ENCODE data around the gene ONECUT1. TPM values are rescaled to one million over a fixed set of nuclear protein-coding genes. Genes with fewer than 3 reads are reported as not detected.

The ONECUT1 gene
- polyA plus RNA-seq, 3 donors, result 0.14 to 0.47 (median 0.27) TPM

DNA sequence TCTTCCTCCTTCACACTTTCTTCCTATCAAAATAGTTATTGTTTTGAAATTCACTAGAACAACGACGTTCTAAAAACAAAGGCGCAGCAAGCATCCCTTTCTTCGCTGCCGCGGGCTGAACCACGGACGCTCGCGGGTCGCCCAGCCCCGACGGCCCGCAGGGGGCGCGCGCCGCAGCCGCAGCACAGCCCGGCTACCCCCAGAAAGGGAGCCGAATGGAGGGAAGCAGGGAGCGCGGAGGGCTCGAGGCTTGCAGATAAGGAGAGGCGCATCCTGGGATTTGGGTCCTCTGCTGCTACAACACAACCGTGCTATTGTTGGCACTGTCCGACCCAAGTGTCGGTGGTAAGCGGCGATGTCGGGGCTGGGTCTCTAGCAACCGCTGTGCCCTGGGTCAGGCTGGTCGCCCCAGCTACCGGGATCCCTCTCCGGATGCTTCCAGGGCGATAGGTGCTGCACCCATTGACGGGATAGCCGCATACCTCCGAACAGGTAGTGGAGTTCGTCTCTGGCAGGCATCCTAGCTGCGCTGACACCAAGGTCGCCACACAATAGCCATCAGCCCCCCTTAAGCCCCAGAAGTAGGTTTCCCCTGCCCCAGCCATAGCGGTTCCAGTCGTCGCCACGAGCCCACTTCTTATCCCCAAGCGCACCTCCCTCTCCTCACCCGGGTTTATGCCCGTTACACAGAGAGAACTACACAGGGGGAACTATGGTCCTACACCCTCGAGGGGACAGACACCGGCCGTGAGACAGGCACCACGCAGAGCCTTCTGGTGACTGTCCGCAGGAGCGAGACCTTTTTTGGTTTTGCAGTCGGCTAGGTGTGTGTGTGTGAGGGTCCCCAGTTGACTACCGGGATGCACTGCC, 6.0 kb downstream of the ONECUT1 start:
- DNase-seq, result no peak

DNA sequence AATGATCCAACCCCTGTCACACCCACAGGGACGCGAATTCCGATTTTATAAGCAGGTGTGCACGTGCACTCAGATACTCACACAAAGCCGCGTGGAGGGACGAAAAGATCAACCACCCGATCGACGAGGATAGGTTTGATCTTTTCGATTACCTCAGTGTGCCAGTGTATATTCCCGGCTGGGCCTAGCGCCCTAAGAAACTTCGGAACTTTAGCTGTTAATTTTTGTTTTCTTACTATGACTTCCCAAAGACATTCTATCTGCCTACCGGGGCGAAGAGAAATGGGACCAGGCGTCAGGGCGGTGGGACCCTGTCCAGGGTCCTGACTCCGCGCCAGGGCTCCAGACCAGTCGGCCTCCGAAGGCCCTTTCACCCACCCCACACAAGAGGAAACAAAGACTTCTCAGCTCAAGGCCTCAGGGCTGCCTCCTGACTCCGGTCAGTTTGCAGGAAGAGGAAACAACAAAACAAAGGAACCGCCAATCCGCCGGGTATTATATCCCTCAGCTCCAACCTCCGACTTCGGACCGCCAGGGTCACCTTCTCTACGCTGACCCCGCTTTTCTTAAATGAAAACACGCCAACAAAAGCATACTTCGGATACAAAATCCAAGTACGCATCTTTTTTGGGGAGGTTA, 6.8 kb downstream of the ONECUT1 start:
- DNase-seq, result peak; percentile 61

DNA sequence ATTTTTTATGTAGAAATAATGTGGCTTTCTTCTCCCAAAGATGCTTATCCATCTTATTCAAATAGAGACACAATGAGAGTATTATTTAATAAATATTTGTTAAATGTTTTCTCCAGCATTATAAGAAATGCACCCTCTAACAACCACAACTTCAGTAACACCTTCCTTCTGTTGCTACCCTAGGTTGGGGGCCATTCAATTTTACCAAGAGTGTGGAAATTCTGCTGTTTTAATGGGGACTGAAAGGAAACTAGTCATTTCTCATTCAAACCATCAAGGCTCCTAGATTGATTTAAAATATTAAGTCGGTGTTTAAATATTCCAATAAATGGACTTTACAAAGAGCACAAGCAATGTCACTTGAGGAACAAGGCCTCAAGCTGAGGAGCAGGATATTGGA, 7.6 kb downstream of the ONECUT1 start:
- no peak for DNase-seq

DNA sequence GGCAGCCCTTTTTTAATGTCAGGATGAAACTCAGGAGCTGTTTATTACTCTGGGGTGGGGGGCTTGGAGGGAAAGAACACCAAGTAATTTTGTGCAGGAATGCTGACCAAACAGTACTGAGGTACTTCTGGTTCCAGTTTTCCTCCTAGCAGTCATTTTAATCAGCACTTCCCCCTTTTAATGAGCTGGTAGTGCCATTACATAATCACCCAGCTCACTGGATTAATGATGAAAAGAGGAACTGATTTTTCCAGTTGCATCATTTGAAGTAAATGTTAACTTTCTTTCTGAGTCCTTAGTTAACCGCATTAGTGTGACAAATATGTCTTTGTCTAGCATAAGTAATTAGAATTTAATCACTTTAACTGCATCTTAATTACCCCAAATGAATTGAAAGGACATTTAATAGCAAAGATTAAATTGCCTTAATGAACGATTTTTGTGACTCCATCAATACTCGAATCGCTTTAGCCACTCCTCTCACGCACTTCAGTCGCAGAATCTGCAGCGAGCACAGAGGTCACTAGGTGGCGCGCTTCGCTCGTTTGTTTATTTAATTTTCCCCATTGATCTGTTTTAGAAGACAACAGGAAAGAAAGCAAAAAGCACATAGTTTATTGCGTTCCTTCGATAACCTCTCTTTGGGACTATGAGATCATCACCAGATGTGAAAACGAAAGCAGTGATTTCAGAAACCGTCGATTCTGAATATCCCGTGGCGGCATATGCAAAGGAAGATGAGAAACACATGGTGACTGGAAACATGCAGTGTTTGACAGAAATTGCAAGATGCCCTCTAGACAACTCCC, 9.8 kb downstream of the ONECUT1 start:
- DNase-seq, result no peak

DNA sequence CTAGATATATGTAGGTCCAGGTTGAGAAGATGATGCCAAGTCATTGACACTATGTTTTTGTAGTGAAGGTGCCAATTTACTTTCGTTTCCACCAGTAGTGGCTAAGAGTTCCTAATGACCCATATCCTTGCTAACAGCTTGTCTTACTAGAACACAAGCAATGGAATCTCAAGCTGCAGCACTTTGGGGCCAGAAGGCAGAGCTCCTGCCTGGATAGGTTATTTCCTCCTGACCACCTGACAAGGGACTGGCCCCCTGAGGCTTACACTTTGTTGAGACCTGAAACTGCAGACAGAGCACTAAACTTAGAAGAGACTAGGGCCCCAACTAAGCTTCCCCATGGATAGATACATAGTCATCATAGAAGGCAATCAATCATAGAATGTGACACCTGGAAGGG, 11.7 kb downstream of the ONECUT1 start:
- no peak for DNase-seq

DNA sequence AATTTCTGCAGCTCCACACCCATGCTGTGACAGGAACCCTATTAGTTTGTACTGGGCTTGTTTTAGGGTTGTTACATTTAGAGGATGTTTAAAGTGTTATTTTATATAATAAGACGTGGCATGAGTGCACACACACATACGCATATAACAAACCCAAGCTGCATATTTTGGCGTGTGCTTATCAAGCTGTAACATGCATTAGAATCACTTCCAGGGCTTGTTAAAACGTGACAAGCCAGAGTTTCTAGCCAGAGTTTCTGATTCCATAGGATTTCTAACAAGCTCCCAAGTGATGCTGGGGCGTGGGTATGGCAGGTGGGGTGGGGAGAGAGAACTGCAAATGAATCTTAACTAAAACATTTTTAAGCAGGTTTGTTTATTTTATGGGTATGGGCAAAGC, 17.4 kb downstream of the ONECUT1 start:
- DNase-seq, result no peak

DNA sequence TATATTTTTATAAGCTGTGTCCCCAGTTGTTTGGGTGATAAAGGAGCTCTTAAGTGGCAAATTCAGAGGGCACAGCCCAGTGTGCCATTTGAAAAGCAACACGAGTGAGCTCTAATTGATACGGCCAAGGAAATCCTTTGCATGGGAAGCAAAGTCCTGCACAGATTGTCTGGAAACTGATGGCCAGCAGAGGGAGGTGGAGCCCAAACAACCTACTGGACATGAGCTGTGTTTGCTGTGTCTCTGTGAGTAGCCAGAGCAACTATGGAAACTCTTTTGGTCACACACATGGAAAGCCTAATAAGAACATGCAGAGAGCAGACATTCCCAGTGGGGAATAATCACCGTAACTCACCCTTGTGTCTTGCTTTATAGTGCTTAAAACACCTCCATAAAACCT, 24.4 kb downstream of the ONECUT1 start:
- no peak for DNase-seq

DNA sequence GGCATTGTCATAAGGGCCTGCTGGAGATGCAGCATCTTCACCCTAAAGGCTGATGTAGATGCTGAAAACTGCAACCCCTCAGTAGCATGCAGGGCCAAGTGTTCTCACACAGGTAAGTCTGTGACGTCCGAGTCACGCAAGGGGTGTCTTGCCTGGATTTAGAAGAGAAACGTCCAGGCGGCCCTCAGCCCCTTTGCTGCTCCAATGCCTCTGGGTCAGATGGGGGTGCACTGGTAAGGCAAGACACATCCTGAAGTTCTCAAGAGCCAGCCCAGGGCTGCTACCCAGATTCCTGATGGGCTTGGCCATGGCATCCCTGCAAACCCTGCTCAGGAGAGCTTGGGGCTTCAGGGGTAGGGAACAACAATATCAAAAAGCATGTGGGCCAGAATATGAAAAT, 25.4 kb downstream of the ONECUT1 start:
- DNase-seq, result no peak

DNA sequence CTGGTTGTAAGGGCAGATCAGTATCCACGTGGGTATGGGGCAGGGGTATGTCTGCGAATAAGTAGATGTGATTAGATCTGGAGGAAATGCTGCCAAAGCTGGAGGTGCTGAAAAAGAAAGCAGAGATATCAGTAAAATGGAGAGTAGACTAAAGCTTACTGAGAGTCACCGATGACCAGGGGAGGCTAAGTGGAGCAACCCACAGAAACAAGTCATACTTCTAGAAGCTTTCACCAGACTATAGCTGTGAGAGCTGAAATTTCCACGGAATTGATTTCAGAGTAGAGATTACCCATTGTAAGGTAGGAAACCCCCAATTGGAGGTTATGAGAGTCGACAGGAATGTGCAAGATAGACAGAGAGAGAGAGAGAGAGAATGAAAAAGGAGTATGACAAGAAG, 27.5 kb downstream of the ONECUT1 start:
- DNase-seq, result no peak

DNA sequence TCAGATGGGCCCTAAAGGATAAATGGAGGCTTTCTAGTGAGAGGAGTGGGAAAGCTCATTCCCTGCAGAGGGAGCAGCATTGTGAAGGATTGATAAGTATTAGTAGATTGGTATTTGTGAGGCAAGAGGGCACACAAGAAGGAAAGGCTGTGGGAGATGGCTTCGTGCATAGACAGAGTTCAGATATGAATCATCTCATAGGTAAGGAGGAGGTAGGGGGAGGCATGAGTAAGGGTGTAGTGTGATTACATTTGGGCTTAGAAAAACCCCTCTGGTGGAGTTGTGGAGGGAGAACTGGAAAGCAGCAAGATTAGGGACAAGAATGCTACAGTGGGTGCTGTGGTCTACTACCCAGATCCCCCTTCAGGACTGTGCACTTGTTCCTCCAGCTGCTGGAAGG, 29.6 kb downstream of the ONECUT1 start:
- no peak for DNase-seq

DNA sequence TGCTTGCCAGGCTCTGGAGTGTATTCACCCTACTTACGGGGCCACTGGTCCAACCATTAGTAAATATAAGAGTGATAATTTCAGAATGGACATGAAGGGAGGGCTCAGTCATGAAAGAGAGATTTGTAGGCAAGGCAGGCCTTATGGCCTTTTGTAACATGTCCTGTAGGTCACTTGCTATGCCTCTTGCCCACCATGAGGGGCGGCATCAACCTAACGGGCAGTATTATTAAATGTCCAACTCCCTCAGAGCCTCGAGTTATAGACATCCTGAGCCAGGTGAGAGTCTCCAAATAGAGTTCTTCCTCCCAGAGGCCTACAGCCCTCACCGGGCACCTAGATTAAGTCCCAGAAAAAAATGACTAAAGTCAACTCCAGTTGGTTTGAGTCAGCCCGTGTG, 30.2 kb downstream of the ONECUT1 start:
- DNase-seq, result no peak

DNA sequence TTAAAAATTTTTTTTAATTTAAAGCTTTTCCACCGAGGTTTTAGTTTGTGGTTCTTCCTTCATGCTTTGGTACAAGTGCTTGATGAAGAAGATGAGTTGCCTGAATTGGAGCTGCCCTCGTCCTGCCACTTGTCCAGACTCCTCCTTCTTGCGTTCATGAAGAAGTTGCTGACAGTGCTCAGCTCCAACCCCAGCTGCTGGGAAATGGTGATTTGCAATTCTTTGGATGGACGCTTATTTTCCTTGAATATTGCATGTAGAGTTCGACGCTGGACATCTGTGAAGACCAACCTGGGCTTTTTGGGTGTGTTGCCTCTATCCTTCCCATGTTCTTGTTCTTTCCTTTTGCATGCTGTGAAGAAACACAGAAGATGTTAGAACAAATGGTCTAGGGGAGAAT, 32.6 kb downstream of the ONECUT1 start:
- DNase-seq, result no peak

DNA sequence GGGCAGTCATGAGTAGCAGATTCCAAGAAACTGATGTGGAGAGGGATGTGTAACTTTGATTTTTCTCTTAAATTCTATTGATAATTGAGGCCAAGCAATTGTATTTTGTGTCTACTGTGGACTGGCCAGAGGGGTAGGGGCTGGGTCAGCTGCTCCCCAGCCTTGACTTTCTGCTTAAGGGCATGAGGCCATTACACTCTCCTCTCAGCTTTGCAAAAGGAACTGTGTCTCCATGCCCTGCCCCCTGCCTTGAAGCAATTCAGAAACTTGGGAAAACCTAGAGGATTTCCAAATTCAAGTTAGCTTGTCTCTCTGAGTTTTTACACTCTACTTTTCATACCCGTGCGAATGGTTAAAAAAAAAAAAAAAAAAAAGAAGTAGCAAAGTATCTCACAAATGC, 38.6 kb downstream of the ONECUT1 start:
- DNase-seq, result no peak

DNA sequence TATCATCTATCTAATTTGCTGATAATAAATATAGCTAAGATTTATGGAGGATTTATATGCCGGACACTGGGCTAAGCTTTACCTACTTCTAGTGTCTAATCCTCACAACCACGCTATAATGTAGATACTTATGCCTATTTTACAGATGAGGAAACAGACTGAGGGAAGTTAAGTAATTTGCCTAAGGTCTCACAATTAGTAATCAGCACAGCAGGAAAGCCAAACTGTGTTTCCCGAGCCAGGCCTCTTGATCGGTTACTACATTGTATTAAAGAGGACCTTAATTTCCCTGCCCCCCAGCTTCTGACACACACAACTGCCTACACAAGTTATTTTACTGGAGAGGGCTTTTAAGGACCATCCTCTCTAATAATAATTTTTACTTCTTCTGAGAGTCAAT, 40.9 kb downstream of the ONECUT1 start:
- no peak for DNase-seq

DNA sequence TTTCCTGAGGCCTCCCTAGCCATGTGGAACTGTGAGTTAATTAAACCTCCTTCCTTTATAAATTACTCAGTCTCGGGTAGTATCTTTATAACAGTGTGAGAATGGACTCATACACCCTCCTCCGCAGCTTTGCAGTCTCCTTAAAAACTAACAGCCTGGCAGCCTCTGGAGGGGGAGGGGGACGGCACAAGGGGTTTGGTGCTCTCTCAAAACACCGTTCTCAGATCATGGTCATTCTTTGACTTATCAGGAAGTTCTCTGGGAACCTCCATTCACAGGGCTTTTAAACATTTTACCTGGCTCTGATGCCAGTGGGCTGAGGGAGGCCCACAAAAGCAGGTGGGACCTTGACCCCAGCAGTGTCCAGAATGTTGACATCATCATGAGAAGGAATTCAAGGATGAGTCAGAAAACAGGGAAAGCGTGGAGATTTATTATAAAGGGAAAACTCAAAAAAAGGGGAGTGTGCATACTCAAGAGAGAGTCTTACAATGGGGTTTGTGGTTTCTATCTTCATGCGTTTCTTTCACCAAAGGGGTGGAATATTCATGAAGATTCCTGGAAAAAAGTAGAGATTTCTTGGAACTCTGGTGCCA, 43.9 kb downstream of the ONECUT1 start:
- DNase-seq, result peak; percentile 9

DNA sequence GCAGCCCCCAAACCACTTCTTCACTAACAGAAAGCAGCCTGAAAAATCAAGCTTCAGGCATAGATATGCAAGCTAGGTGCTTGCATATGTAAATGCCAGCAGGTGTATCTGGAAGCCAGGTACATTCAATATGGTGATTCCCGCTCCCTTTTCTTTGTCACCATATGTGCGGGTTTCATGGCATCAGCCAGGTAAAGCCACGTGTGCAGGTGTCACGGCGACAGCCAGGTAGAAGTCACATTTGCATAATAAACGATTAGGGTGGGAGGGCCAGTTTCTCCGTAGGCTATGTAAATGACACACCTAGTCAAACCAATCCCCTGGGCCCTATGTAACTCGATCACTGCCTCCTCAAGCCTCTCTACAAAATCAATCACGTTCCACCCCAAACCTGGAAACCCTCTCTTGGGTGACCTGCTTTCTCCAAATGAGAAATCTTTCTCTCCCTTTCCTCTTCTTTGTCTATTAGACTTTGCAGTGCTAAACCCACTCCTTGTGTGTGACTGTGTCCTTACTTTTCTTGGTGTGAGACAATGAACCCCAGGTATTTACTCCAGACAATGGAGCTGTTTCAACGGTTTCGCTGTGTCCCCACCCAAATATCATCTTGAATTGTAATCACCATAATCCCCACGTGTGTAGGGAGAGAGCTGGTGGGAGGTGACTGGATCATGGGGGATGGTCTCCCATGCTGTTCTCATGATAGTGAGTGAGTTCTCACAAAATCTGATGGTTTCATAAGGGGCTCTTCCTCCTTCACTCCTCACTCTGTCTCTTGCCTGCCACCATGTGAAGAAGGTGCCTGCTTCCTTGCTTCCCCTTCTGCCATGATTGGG, 44.6 kb downstream of the ONECUT1 start:
- no peak for DNase-seq

DNA sequence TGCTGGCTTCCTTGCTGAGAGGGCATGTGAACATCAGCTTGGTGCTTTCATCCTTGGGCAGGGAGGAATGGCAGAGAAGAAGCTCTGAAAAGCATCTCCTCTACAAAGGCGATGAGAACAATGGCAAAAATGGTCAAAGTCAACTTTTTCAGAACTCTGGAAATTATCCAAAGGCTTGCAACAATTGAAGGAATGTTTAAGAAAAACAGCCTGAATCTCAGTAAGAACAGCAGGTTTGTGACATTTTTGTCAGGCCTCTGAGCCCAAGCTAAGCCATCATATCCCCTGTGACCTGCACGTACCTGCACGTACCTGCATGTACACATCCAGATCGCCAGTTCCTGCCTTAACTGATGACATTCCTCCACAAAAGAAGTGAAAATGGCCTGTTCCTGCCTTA, 51.8 kb downstream of the ONECUT1 start:
- DNase-seq, result no peak

DNA sequence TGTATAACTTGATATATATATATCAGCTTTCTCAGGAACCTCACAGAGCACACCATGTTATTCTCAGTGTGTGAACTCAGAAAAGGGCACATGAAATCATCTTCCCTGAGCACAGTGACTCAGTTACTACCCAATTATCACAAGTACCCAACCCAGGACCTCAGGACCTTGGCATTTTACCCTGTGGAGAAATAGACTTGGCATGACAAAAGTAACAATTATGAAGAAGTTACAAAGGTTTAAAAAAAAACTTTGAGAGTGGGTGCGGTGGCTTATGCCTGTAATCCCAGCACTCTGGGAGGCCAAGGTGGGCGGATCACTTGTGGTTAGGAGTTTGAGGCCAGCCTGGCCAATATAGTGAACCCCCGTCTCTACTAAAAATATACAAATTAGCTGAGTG, 52.4 kb downstream of the ONECUT1 start:
- no peak for DNase-seq

DNA sequence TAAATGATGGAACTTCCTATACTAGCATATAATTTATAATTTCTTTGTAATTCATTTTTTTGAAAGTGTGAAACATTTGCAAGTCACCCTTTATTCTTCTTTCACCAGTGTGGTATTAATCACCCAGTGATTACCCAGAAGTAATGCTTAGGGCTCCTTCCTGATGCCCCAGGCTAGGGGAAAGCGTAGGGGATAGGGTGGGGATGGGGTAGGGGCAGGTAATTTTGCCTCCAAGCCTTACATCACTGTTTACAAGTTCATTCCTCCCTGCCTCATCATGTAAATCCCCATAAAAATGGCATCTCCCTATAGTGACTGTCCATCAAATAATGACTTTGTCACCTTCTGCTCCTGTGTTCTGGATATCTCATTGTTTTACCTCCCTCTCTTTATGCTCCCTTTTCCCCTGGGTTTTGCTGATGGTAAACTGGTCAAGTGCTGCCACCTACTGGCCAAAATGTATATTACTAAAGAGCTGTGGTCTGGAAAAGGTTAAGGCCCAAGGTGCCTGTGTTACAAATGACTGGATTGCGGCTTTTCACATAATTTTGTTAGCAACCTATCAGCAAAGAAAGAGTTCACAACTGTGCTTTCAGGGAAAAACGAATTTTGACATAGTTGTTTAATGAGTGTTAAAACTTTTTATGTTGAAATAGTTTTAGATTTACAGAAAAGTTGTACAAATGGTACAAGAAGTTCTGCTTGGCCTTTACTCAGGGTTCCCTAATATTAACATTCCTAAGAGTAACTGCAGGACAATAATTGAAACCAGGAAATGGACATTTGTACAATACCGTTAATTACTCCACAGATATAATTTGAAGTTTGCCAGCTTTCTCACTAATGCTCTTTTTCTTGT, 54.7 kb downstream of the ONECUT1 start:
- peak; percentile 70 for DNase-seq

DNA sequence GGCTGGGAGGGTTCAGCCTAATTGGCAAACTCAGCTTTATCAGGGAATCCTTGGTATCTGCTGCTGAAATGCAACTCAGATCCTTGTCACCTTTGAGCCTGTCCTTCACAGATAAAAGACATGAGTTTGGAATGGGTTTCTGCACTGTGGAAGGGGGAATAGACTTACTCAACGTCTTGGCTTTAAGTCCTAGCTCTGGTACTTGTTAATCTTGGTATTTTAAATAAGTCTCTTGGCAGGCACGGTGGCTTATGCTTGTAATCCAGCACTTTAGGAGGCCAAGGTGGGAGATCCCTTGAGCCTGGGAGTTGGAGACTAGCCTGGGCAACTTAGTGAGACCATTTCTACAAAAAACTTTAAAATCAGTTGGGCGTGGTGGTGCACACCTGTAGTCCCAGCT, 55.8 kb downstream of the ONECUT1 start:
- no peak for DNase-seq
